Progenitor cell of endocrine pancreas (in vitro differentiated cells): Measurements from ENCODE around the gene PAIP1. TPM values are rescaled to one million over a fixed set of nuclear protein-coding genes. Genes with fewer than 3 reads are reported as not detected.
A peak's percentile ranks its signal among the peaks of the same experiment; 100 is the strongest.

Source experiments
- DNase-seq: peaks from one replicate; pipeline ENCODE4 v3.0.0; 2021; ENCODE audit warnings: low spot score; ENCODE audit not compliant: unreplicated experiment
- H3K27ac Mint-ChIP-seq: 2 replicates; pipeline ENCODE4 v1.8.0; 2021; ENCODE audit warnings: mild to moderate bottlenecking, moderate library complexity, mixed read lengths
- H3K27me3 Mint-ChIP-seq: 2 replicates; pipeline ENCODE4 v1.8.0; 2021; ENCODE audit warnings: mixed read lengths
- H3K36me3 Mint-ChIP-seq: 2 replicates; pipeline ENCODE4 v1.8.0; 2022; ENCODE audit warnings: mixed read lengths; ENCODE audit not compliant: insufficient read depth
- H3K4me1 Mint-ChIP-seq: 2 replicates; pipeline ENCODE4 v1.8.0; 2021; ENCODE audit warnings: low read depth, mixed read lengths
- H3K4me3 Mint-ChIP-seq: 2 replicates; pipeline ENCODE4 v1.8.0; 2021; ENCODE audit warnings: low read depth, mild to moderate bottlenecking, moderate library complexity, mixed read lengths
- H3K9me3 Mint-ChIP-seq: 2 replicates; pipeline ENCODE4 v1.8.0; 2021; ENCODE audit warnings: low read depth, mixed read lengths
- CTCF ChIP-seq: fragments of 200-600 bp; sonication (generic); IDR thresholded peaks from one replicate; pipeline ENCODE4 v1.5.0; 2021; ENCODE audit warnings: antibody characterized with exemption, mild to moderate bottlenecking; ENCODE audit not compliant: unreplicated experiment
- long read RNA-seq: library from polyadenylated mRNA; unstranded; transcript quantifications from one replicate; pipeline ENCODE4 v2.0.0, GENCODE V29; 2020
- total RNA-seq: library from RNA; stranded (reverse); gene quantifications from 2 replicates; pipeline ENCODE4 v1.2.1, GENCODE V29; 2021

Gene PAIP1, protein sequence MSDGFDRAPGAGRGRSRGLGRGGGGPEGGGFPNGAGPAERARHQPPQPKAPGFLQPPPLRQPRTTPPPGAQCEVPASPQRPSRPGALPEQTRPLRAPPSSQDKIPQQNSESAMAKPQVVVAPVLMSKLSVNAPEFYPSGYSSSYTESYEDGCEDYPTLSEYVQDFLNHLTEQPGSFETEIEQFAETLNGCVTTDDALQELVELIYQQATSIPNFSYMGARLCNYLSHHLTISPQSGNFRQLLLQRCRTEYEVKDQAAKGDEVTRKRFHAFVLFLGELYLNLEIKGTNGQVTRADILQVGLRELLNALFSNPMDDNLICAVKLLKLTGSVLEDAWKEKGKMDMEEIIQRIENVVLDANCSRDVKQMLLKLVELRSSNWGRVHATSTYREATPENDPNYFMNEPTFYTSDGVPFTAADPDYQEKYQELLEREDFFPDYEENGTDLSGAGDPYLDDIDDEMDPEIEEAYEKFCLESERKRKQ
- 124 and 135 TPM in 2 replicates for total RNA-seq
- long read RNA-seq, transcript PAIP1-202 (11 exons, 1,814 nt) = major isoform, 98 of 179 reads
- long read RNA-seq, transcript PAIP1-201 (11 exons, 2,782 nt) = minor isoform, 7 of 179 reads
- long read RNA-seq, transcript PAIP1-203 (11 exons, 1,734 nt) = minor isoform, 34 of 179 reads
- long read RNA-seq, partial matches to known transcripts = 13 of 179 reads
- long read RNA-seq, other reads (novel, unspliced or antisense) = 27 of 179 reads

GRCh38 chr5:43556857-43557542 lies at the start of gene PAIP1:
Gene PAIP1 (minus strand): TSS chr5:43557077. CDS start chr5:43556846, 231 bp downstream.
- H3K9me3 Mint-ChIP-seq = no peaks in the 10 kb centered on the region
- peak; percentile 85 for DNase-seq
- peaks cover 6% of the 10 kb centered on the region for H3K4me1 Mint-ChIP-seq
- peak within 1 kb of the TSS; percentile 86 for H3K4me3 Mint-ChIP-seq
- peak; percentile 71 for TF ChIP-seq CTCF
- no peaks in the 10 kb centered on the region for H3K27me3 Mint-ChIP-seq
- peaks cover 2% of the 10 kb centered on the region for H3K36me3 Mint-ChIP-seq
- peak within 1 kb of the TSS; percentile 100 for H3K27ac Mint-ChIP-seq

- Mint-ChIP-seq H3K36me3 (peaks cover 18% of the 10 kb centered on the region), H3K27ac (no peak overlapping the region), H3K4me3 (no peak overlapping the region), H3K9me3 (peaks cover 12% of the 10 kb centered on the region), H3K27me3 (no peaks in the 10 kb centered on the region), H3K4me1 (peaks cover 28% of the 10 kb centered on the region)
- no peak for DNase-seq
- no peak for TF ChIP-seq CTCF
Measured at GRCh38 chr5:43606351-43606750, 49.5 kb upstream of the PAIP1 start.

GRCh38 chr5:43604699-43605098 lies 47.8 kb upstream of the PAIP1 start:
- Mint-ChIP-seq H3K36me3 (peaks cover 11% of the 10 kb centered on the region), H3K27me3 (no peaks in the 10 kb centered on the region), H3K4me1 (peaks cover 28% of the 10 kb centered on the region), H3K4me3 (peak overlapping the region; percentile 88), H3K27ac (no peak overlapping the region), H3K9me3 (peaks cover 12% of the 10 kb centered on the region)
- no peak for DNase-seq
- TF ChIP-seq CTCF = no peak

DNA sequence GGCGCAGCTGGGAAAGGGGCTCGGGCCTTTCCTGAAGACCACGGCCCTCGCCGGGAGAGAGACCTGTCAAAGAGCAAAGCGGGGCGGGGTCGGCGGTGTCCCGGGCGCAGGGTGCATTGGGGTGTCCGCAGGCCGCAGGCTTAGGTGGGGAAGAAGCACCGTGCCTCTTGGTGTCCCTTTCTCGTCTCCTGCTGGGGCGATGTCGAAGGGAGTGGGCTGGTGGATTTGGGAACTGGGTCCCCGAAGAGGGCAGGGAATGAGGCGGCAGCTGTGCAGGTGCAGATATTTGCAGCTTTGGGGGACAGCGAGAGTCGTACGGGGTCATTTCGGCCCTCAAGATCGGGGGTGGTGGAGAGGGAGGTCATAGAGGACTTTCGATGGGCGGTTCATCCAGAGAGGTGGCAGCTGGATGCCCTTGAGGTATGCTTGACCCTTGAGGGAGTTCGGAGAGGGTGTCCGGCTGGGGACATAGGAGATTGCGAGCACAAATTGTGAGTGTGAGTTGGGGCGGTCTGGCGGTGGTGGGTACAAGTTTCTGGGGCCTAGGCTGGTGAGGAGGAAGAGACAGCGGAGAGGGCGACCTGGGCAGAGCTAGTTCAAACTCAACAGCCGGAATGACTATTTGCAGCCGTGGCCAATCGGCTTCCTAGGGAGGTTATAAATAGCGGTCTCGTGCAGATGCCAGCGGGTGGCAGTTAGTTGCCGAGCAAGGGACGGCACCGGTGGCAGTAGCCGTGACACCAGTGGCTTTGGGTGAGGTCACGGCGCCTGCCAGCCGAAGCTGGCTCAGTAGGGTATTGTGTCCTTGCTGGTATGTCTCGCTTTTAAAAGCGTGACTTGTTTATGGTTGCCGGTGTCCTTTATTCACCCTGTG lies 46.7 kb upstream of the PAIP1 start:
- TF ChIP-seq CTCF = no peak
- no peaks in the 10 kb centered on the region for H3K27me3 Mint-ChIP-seq
- peak; percentile 10 for DNase-seq
- peak overlapping the region; percentile 88 for H3K4me3 Mint-ChIP-seq
- peaks cover 12% of the 10 kb centered on the region for H3K9me3 Mint-ChIP-seq
- H3K36me3 Mint-ChIP-seq = peaks cover 10% of the 10 kb centered on the region
- peaks cover 28% of the 10 kb centered on the region for H3K4me1 Mint-ChIP-seq
- peak overlapping the region; percentile 98 for H3K27ac Mint-ChIP-seq
